PC-9 (cell line): ENCODE measurements around the gene OBP2A.

ENCODE experiments used
- EZH2 ChIP-seq: fragments of 200-600 bp; sonication (generic); IDR thresholded peaks from 2 replicates; pipeline ENCODE4 v1.8.0; 2017; ENCODE audit warnings: antibody characterized with exemption, low read depth
- TF ChIP-seq, protein P1 (sequence below): fragments of 200-600 bp; sonication (generic); conservative IDR thresholded peaks from 2 replicates; pipeline ENCODE4 v1.6.1; 2017; ENCODE audit warnings: mixed run types, antibody characterized with exemption, mild to moderate bottlenecking, moderate library complexity

DNA sequence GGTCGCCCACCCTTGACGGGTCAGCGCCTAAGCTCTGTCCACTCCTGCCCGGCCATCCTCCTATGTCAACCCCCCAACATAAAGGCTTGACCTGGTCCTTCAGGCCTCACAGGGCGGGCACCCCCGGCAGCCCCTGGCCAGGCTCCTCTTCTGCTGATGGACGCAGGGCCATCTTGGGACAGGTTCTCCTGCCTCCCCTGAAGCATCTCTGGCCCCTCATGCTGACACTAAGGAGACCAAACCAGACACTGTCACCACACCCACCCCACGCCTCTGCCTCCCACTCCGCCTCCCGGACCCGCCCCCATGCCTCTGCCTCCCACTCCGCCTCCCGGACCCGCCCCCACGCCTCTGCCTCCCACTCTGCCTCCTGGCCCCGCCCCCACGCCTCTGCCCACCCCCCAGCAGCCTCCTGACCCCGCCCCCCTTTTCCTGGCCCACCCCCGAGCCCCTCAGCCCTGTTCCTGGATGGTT is 6.8 kb downstream of the OBP2A start:
- TF ChIP-seq EZH2: no peak
- TF ChIP-seq, protein P1, sequence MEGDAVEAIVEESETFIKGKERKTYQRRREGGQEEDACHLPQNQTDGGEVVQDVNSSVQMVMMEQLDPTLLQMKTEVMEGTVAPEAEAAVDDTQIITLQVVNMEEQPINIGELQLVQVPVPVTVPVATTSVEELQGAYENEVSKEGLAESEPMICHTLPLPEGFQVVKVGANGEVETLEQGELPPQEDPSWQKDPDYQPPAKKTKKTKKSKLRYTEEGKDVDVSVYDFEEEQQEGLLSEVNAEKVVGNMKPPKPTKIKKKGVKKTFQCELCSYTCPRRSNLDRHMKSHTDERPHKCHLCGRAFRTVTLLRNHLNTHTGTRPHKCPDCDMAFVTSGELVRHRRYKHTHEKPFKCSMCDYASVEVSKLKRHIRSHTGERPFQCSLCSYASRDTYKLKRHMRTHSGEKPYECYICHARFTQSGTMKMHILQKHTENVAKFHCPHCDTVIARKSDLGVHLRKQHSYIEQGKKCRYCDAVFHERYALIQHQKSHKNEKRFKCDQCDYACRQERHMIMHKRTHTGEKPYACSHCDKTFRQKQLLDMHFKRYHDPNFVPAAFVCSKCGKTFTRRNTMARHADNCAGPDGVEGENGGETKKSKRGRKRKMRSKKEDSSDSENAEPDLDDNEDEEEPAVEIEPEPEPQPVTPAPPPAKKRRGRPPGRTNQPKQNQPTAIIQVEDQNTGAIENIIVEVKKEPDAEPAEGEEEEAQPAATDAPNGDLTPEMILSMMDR: no peak
